HEK293 (cell line): Measurements from ENCODE around the gene IBA57.

Experiments
- CTCF ChIP-seq: fragments of 450-650 bp; formaldehyde crosslinking; IDR thresholded peaks from 2 replicates; pipeline ENCODE4 v1.5.1; 2016; ENCODE audit warnings: missing biosample characterization, missing genetic modification characterization
- PATZ1 ChIP-seq: fragments of 450-650 bp; formaldehyde crosslinking; IDR thresholded peaks from 2 replicates; pipeline ENCODE4 v1.5.1; 2016; ENCODE audit warnings: missing biosample characterization, missing genetic modification characterization
- PBX3 ChIP-seq: sonication (generic); formaldehyde crosslinking; IDR thresholded peaks from 2 replicates; pipeline ENCODE4 v1.8.1; 2022; ENCODE audit warnings: mild to moderate bottlenecking, moderate library complexity, missing genetic modification reagents
- ZBTB11 ChIP-seq: fragments of 450-650 bp; formaldehyde crosslinking; conservative IDR thresholded peaks from 2 replicates; pipeline ENCODE4 v1.5.1; 2016; ENCODE audit warnings: low read depth, missing biosample characterization, missing genetic modification characterization
- ZBTB21 ChIP-seq: fragments of 450-650 bp; formaldehyde crosslinking; IDR thresholded peaks from 2 replicates; pipeline ENCODE4 v1.5.1; 2017; ENCODE audit warnings: missing biosample characterization, missing genetic modification characterization
- ZNF677 ChIP-seq: fragments of 450-650 bp; IDR thresholded peaks from 2 replicates; pipeline ENCODE4 v1.5.0; 2018; ENCODE audit warnings: missing biosample characterization, mild to moderate bottlenecking, missing genetic modification characterization, moderate library complexity

- TF ChIP-seq ZBTB21 (tag by site-specific recombination) (no peak), ZNF677 (tag by site-specific recombination) (no peak), CTCF (no peak), ZBTB11 (tag by site-specific recombination) (no peak), PBX3 (CRISPR knock-in tag) (no peak), PATZ1 (no peak)
Measured at GRCh38 chr1:228206582-228207351, 41.2 kb downstream of the IBA57 start.
